Activated CD4-positive, alpha-beta T cell treated with anti-CD3 and anti-CD28 coated beads, Interleukin-10, Interleukin-2, amounts not matched to agents 100 ng/mL and 50 ng/mL, durations not matched to agents 16 hours and 8 hours (primary cell): ENCODE data around the gene HDDC2.

Source experiments
- DNase-seq: peaks from one replicate; pipeline ENCODE4 v3.0.0-alpha.2; 2020

The HDDC2 gene

GRCh38 chr6:125231574-125232343, 70.0 kb downstream of the HDDC2 start:
- DNase-seq: no peak

- no peak for DNase-seq
These were observed 70.6 kb downstream of the HDDC2 start for GRCh38 chr6:125231133-125231532.

GRCh38 chr6:125230674-125231073, 71.1 kb downstream of the HDDC2 start:
- no peak for DNase-seq

GRCh38 chr6:125228981-125229479, 72.7 kb downstream of the HDDC2 start:
- no peak for DNase-seq

- DNase-seq: no peak
These were observed 74.5 kb downstream of the HDDC2 start for GRCh38 chr6:125227244-125227643.
